GM12875 (cell line): ENCODE measurements around the gene HLA-A.
"Not testable (repeated sequence)": the region's sequence is repeated elsewhere in the genome, so short reads cannot be mapped to it uniquely, and the experiment has no call there.

Experiments used
- H3K4me3 ChIP-seq: one replicate; pipeline ENCODE4 v1.5.1; 2011; ENCODE audit warnings: low read depth, low read length, control low read depth
- TF ChIP-seq, protein P1 (sequence below): IDR thresholded peaks from 2 replicates; pipeline ENCODE4 v1.5.1; 2011; ENCODE audit warnings: low read depth, mild to moderate bottlenecking, control low read depth, inconsistent platforms, low read length, moderate library complexity, borderline replicate concordance; ENCODE audit not compliant: insufficient read depth

Gene HLA-A

DNA sequence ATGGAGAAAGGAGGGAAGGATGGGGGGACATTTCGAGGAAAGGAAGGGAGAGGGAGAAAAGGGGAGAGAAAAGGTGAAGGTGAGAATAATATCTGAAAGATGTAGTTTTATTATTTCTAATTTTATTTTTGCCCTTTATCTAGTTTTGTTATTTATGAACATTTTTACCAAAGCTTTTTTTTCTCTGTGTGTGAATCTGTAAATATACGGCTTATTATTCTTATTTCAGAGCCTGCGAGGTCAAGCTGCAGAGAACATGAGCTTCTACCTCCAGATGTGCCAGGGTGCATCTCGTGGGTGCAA, 35.0 kb downstream of the HLA-A start:
- no peak overlapping the region for H3K4me3 ChIP-seq
- TF ChIP-seq, protein P1, sequence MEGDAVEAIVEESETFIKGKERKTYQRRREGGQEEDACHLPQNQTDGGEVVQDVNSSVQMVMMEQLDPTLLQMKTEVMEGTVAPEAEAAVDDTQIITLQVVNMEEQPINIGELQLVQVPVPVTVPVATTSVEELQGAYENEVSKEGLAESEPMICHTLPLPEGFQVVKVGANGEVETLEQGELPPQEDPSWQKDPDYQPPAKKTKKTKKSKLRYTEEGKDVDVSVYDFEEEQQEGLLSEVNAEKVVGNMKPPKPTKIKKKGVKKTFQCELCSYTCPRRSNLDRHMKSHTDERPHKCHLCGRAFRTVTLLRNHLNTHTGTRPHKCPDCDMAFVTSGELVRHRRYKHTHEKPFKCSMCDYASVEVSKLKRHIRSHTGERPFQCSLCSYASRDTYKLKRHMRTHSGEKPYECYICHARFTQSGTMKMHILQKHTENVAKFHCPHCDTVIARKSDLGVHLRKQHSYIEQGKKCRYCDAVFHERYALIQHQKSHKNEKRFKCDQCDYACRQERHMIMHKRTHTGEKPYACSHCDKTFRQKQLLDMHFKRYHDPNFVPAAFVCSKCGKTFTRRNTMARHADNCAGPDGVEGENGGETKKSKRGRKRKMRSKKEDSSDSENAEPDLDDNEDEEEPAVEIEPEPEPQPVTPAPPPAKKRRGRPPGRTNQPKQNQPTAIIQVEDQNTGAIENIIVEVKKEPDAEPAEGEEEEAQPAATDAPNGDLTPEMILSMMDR, result no peak

DNA sequence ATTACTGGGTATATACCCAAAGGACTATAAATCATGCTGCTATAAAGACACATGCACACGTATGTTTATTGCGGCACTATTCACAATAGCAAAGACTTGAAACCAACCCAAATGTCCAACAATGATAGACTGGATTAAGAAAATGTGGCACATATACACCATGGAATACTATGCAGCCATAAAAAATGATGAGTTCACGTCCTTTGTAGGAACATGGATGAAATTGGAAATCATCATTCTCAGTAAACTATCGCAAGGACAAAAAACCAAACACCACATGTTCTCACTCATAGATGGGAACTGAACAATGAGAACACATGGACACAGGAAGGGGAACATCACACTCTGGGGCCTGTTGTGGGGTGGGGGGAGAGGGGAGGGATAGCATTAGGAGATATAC, 37.7 kb downstream of the HLA-A start:
- not testable (repeated sequence) for H3K4me3 ChIP-seq

DNA sequence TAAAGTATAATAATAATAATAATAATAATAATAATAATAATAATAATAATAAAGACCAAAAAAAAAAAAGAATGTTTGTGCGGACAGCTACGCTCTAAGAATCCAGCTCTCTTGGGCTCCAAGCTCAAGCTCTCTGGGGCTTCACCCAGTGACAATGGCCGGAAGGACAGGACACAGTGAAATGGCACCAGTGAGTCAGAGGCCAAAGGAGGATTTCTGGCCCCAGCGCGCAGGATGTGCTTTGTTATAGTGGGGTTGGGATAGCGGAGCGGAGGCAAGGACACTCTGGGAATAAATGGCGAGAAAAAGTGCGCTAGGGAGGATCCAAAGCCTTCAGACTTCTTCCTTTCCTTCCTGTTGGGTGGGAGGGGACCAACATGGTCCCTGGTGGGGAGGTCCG, 38.2 kb downstream of the HLA-A start:
- no peak overlapping the region for H3K4me3 ChIP-seq
- TF ChIP-seq, protein P1, result no peak

DNA sequence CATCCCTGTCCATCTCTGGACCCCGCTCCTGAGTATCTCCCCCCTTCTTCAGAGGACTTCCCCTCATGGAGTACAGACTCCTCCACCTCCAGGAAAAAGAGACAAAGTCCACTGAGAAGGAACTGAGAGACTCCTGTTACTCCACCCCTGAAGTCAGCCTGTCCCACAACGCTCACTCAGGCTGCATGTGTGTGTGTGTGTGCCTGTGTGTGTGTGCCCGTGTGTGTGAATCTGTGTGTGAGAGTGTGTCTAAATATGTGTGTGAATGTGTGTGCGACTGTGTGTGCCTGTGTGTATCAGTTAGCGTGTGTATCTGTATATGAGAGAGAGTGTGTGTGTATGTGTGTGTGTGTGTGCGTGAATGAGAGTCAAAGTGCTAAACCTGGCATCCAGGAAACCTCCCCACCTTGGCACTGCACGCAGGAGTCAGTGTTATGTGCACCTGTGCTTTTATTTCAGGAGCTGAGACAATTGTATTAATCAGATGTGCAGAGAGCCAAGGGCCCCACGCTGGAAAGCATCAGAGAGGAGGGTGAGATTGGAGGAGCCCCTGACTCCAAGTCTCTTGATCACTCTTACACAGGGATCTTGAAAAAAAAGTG, 39.0 kb downstream of the HLA-A start:
- no peak overlapping the region for H3K4me3 ChIP-seq
- TF ChIP-seq, protein P1, result no peak

DNA sequence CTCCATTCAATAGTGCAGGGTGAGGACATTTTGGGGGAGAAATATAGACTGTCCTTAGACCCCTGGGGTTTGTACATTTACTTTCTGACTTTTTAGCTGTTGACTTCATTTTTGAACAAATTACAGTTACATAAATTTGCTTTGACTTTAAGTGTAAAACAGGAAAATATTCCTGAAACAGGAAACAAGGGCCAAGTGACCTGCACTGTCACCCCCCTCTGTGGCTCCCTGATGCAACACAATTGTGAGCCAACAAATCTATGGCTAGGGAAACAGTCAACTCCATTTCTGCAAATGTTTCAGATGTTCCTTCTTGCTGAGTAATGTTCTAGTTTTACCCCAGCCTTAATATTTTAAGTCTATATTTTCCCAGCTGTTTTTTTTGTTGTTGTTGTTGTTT, 39.8 kb downstream of the HLA-A start:
- H3K4me3 ChIP-seq, result no peak overlapping the region
- TF ChIP-seq, protein P1, result no peak

DNA sequence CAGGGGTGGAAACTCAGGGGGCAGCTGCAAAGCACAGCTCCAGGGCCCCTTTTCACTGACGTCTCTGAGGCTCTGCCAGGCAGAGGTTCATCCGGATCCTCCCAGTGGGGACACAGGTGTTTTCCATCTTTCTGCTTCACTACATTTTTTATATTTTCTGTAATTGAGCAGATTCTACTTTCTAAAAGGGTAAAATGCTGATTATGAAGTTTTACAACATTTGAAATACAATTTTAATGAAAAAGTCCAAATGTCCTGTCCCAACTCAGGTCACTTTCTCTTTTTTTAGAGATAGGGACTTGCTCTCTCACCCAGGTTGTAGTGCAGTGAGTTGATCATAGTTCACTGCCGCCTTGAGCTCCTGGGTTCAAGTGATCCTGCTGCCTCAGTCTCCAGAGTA, 41.9 kb downstream of the HLA-A start:
- no peak overlapping the region for H3K4me3 ChIP-seq
- TF ChIP-seq, protein P1, result no peak

DNA sequence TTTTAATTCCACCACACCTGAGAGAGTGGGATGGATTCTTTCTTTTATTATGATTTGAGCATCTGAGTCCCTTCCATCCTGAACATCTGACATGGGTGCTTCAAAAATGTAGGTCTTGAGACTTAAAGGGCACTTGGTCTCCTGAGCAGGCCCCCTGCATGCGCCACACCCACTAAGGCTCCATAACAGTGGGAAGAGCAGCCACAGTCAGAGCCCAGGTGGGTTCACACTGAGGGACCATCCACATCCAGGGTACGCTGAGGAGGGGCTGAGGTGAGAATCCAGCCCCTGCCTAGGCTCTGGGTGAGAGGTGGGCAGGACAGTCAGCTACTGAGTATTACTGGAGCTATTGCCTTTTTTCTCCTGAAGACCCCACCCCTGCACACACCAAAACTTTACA, 42.7 kb downstream of the HLA-A start:
- H3K4me3 ChIP-seq, result no peak overlapping the region
- TF ChIP-seq, protein P1, result no peak

DNA sequence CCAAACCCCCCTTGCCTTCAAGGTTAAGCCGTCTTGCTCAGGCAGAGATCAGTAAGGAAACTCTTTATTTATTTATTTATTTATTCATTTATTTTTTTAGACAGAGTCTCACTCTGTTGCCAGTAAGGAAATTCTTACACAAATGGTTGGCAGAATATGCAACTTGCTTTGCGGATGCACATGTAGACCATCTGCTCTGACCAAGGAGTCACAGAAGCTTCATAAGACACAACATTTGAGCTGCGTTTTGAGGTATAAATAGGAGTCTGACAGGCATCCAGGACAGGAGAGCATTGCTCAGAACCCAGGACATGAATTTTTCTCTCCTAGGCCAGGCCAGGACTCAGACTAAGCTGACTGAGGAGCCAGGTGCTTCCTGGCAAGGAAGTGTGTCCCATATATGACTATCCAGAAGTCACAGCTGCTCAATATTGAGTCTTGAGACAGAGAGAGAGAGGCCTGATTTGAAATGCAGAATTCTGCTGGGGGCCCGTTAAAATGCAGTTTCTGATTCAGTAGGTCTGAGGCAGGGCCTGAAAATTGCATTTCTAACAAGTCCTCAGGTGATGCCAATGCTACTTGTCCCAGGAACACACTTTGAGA, 43.9 kb downstream of the HLA-A start:
- no peak overlapping the region for H3K4me3 ChIP-seq
- TF ChIP-seq, protein P1, result no peak
